Hepatocyte (in vitro differentiated cells): ENCODE measurements around the gene MYO3A. TPM values are rescaled to one million over a fixed set of nuclear protein-coding genes. Genes with fewer than 3 reads are reported as not detected.

Experiments used
- DNase-seq: peaks from one replicate; pipeline ENCODE4 v3.0.0-alpha.2; 2016; ENCODE audit warnings: low spot score
- H2AFZ ChIP-seq: fragments of 200-600 bp; sonication (generic); 2 replicates; pipeline ENCODE4 v1.6.0; 2016; ENCODE audit warnings: antibody characterized with exemption, mild to moderate bottlenecking
- H3K27ac ChIP-seq: fragments of 200-600 bp; sonication (generic); 2 replicates; pipeline ENCODE4 v1.5.1; 2016; ENCODE audit warnings: mild to moderate bottlenecking
- H3K27me3 ChIP-seq: fragments of 200-600 bp; sonication (generic); 2 replicates; pipeline ENCODE4 v1.6.1; 2016
- H3K36me3 ChIP-seq: fragments of 200-600 bp; sonication (generic); replicated peaks from 2 replicates; pipeline ENCODE4 v1.5.1; 2016; ENCODE audit warnings: low read depth; ENCODE audit not compliant: insufficient read depth
- H3K4me1 ChIP-seq: fragments of 200-600 bp; sonication (generic); 2 replicates; pipeline ENCODE4 v1.5.1; 2016; ENCODE audit warnings: mild to moderate bottlenecking, moderate library complexity; ENCODE audit not compliant: insufficient read depth
- H3K4me2 ChIP-seq: fragments of 200-600 bp; sonication (generic); 2 replicates; pipeline ENCODE4 v1.6.0; 2016
- H3K4me3 ChIP-seq: fragments of 200-600 bp; sonication (generic); 2 replicates; pipeline ENCODE4 v1.5.1; 2016; ENCODE audit warnings: mild to moderate bottlenecking
- H3K79me2 ChIP-seq: fragments of 200-600 bp; sonication (generic); 2 replicates; pipeline ENCODE4 v1.6.0; 2017; ENCODE audit warnings: mild to moderate bottlenecking
- H3K9me2 ChIP-seq: fragments of 200-600 bp; sonication (generic); replicated peaks from 2 replicates; pipeline ENCODE4 v1.6.0; 2017; ENCODE audit warnings: mild to moderate bottlenecking; ENCODE audit not compliant: insufficient read depth
- H3K9me3 ChIP-seq: fragments of 200-600 bp; sonication (generic); 2 replicates; pipeline ENCODE4 v1.5.1; 2016; ENCODE audit warnings: low read depth, mild to moderate bottlenecking
- H4K20me1 ChIP-seq: fragments of 200-600 bp; sonication (generic); 2 replicates; pipeline ENCODE4 v1.6.0; 2016; ENCODE audit warnings: mild to moderate bottlenecking; ENCODE audit not compliant: insufficient read depth, poor library complexity, severe bottlenecking
- CTCF ChIP-seq: fragments of 200-600 bp; sonication (generic); IDR thresholded peaks from 2 replicates; pipeline ENCODE4 v1.5.1; 2016; ENCODE audit warnings: antibody characterized with exemption, mild to moderate bottlenecking; ENCODE audit not compliant: poor library complexity
- EZH2 ChIP-seq: fragments of 200-600 bp; sonication (generic); IDR thresholded peaks from 2 replicates; pipeline ENCODE4 v1.6.1; 2016; ENCODE audit warnings: antibody characterized with exemption, mild to moderate bottlenecking, borderline replicate concordance
- EZH2phosphoT487 ChIP-seq: fragments of 200-600 bp; sonication (generic); IDR thresholded peaks from one replicate; pipeline ENCODE4 v1.6.1; 2018; ENCODE audit warnings: antibody characterized with exemption, mild to moderate bottlenecking, low read depth, moderate library complexity; ENCODE audit not compliant: unreplicated experiment, severe bottlenecking
- WGBS: methylation state at CpG from one replicate; pipeline ENCODE4 v1.1.6; 2016; ENCODE audit warnings: low lambda C conversion rate; ENCODE audit errors: missing lambda C conversion rate; 5-methylcytosine and 5-hydroxymethylcytosine counted together
- polyA plus RNA-seq: library from polyadenylated mRNA; unstranded; fragments of >200 nt; fragmentation: Nextera tagmentation; extraction: Ambion mirVana; gene quantifications from 2 replicates; pipeline ENCODE4 v1.2.1, GENCODE V29; 2016
- total RNA-seq: library from RNA; depleted of rRNA; stranded (reverse); fragments of >200 nt; gene quantifications from 2 replicates; pipeline ENCODE4 v1.2.3, GENCODE V29; 2014

The MYO3A gene
- total and polyA plus RNA-seq, 2 experiments from 2014 or later, result 0.93 to 1.1 TPM

- Histone ChIP-seq H2AFZ (no peak overlapping the region), H3K9me2 (no peaks in the 10 kb centered on the region), H3K79me2 (no peaks in the 10 kb centered on the region), H3K9me3 (no peaks in the 10 kb centered on the region), H3K27ac (no peak overlapping the region), H3K36me3 (no peaks in the 10 kb centered on the region), H3K4me3 (no peak overlapping the region), H3K4me2 (no peak overlapping the region), H3K27me3 (peaks cover 3% of the 10 kb centered on the region), H3K4me1 (no peaks in the 10 kb centered on the region), H4K20me1 (no peaks in the 10 kb centered on the region)
- no peak for DNase-seq
- TF ChIP-seq EZH2 (no peak), EZH2phosphoT487 (no peak), CTCF (no peak)
- WGBS, result 71% methylated on average over 7 of the region's 7 CpGs
Measured at GRCh38 chr10:26254616-26255015, 320.6 kb downstream of the MYO3A start.

GRCh38 chr10:26259341-26259740, 325.3 kb downstream of the MYO3A start:
- no peaks in the 10 kb centered on the region for H3K36me3 ChIP-seq
- H3K4me2 ChIP-seq, result no peak overlapping the region
- WGBS, result 93% methylated on average over 1 of the region's 1 CpG
- TF ChIP-seq EZH2 (no peak), CTCF (no peak), EZH2phosphoT487 (no peak)
- H3K4me3 ChIP-seq, result no peak overlapping the region
- H2AFZ ChIP-seq, result no peak overlapping the region
- no peaks in the 10 kb centered on the region for H3K9me3 ChIP-seq
- no peaks in the 10 kb centered on the region for H4K20me1 ChIP-seq
- peaks cover 3% of the 10 kb centered on the region for H3K27me3 ChIP-seq
- DNase-seq, result no peak
- H3K79me2 ChIP-seq, result no peaks in the 10 kb centered on the region
- no peaks in the 10 kb centered on the region for H3K4me1 ChIP-seq
- no peak overlapping the region for H3K27ac ChIP-seq
- H3K9me2 ChIP-seq, result no peaks in the 10 kb centered on the region
